ENCODE measurements around the gene TMEFF2.

GRCh38 chr2:192218377-192218776 lies 23.6 kb upstream of the TMEFF2 start:
- TF ChIP-seq CTCF (IDR thresholded peaks at IDR 0.05 in 4 of 5, conservative IDR thresholded peaks at IDR 0.05 in 1 of 5) (no peak), POLR2A (IDR thresholded peaks at IDR 0.05) (no peak)

Data from gastrocnemius medialis (tissue), 4 donors.